MM.1S (cell line): ENCODE data around the gene CDC37L1.

ENCODE experiments used
- CTCF ChIP-seq: fragments of 300-600 bp; sonication (generic); IDR thresholded peaks from 2 replicates; pipeline ENCODE4 v1.5.1; 2016; ENCODE audit warnings: antibody characterized with exemption, low read length, mixed read lengths
- EZH2 ChIP-seq: fragments of 300-600 bp; sonication (generic); optimal IDR thresholded peaks from 2 replicates; pipeline ENCODE3; 2017; ENCODE audit warnings: low read depth, mild to moderate bottlenecking, antibody characterized with exemption, low read length, mixed read lengths
- EZH2phosphoT487 ChIP-seq: fragments of 300-600 bp; sonication (generic); IDR thresholded peaks from 2 replicates; pipeline ENCODE4 v1.6.1; 2018; ENCODE audit warnings: antibody characterized with exemption, low read length

GRCh38 chr9:4669890-4670289, 9.5 kb upstream of the CDC37L1 start:
- TF ChIP-seq CTCF = no peak
- TF ChIP-seq EZH2phosphoT487 = no peak
- TF ChIP-seq EZH2 = no peak
